ENCODE data around the gene SLC66A1.

Gene SLC66A1

DNA sequence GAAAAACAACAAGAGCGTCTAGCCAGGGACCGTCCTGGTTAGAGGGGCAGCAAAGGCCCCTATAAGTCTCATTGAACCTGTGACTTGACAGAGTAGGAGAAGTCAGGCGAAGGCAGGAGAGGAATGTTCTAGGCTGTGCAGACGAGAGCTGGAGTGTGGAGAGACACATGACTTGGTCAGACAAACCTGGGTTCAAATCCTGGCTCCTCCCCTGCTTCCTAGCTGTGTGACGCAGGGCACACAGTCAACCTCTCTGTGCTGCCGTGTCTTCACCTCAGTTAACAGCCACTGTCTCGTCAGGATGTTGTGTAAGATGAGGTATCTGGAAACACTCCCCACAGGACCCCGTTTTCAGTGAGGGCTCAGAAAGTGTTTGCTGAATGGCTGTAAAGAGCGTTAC lies 15.6 kb downstream of the SLC66A1 start:
- no peaks in the 10 kb centered on the region for H4K20me1 ChIP-seq (ENCODE audit: insufficient read depth, low read length)
- H2AFZ ChIP-seq (ENCODE audit: low read length) = no peak overlapping the region
- TF ChIP-seq EZH2 (optimal IDR thresholded peaks at IDR 0.05; ENCODE audit: low read depth, low read length) = no peak
- no peak for TF ChIP-seq EZH2phosphoT487 (IDR thresholded peaks at IDR 0.05; ENCODE audit: low read length)
- TF ChIP-seq, protein P1, sequence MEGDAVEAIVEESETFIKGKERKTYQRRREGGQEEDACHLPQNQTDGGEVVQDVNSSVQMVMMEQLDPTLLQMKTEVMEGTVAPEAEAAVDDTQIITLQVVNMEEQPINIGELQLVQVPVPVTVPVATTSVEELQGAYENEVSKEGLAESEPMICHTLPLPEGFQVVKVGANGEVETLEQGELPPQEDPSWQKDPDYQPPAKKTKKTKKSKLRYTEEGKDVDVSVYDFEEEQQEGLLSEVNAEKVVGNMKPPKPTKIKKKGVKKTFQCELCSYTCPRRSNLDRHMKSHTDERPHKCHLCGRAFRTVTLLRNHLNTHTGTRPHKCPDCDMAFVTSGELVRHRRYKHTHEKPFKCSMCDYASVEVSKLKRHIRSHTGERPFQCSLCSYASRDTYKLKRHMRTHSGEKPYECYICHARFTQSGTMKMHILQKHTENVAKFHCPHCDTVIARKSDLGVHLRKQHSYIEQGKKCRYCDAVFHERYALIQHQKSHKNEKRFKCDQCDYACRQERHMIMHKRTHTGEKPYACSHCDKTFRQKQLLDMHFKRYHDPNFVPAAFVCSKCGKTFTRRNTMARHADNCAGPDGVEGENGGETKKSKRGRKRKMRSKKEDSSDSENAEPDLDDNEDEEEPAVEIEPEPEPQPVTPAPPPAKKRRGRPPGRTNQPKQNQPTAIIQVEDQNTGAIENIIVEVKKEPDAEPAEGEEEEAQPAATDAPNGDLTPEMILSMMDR (IDR thresholded peaks at IDR 0.05; ENCODE audit: low read length) = no peak
- no peaks in the 10 kb centered on the region for H3K9me3 ChIP-seq (replicated peaks; ENCODE audit: insufficient read depth, low read length)
- no peak overlapping the region for H3K27ac ChIP-seq (ENCODE audit: low read length)
- H3K27me3 ChIP-seq (replicated peaks; ENCODE audit: insufficient read depth, low read length) = no peaks in the 10 kb centered on the region
- no peak for DNase-seq
- H3K9me2 ChIP-seq (replicated peaks; ENCODE audit: insufficient read depth, low read length) = no peaks in the 10 kb centered on the region
- no peaks in the 10 kb centered on the region for H3K79me2 ChIP-seq (ENCODE audit: low read length)
- H3K4me2 ChIP-seq (ENCODE audit: low read depth, low read length) = no peak overlapping the region
- H3K36me3 ChIP-seq (replicated peaks; ENCODE audit: insufficient read depth, low read length) = no peaks in the 10 kb centered on the region
- H3K9ac ChIP-seq (ENCODE audit: low read length) = no peak overlapping the region
- no peaks in the 10 kb centered on the region for H3F3A ChIP-seq (ENCODE audit: insufficient read depth, low read length)
- H3K4me3 ChIP-seq (ENCODE audit: low read length) = no peak overlapping the region
- H3K4me1 ChIP-seq (ENCODE audit: low read length) = no peaks in the 10 kb centered on the region

- H3K36me3 ChIP-seq (replicated peaks; ENCODE audit: insufficient read depth, low read length) = no peaks in the 10 kb centered on the region
- no peaks in the 10 kb centered on the region for H3F3A ChIP-seq (ENCODE audit: insufficient read depth, low read length)
- no peak for TF ChIP-seq EZH2 (optimal IDR thresholded peaks at IDR 0.05; ENCODE audit: low read depth, low read length)
- TF ChIP-seq EZH2phosphoT487 (IDR thresholded peaks at IDR 0.05; ENCODE audit: low read length) = no peak
- TF ChIP-seq, protein P1 (IDR thresholded peaks at IDR 0.05; ENCODE audit: low read length) = no peak
Observed at GRCh38 chr1:19328486-19328885, 16.4 kb downstream of the SLC66A1 start.

DNA sequence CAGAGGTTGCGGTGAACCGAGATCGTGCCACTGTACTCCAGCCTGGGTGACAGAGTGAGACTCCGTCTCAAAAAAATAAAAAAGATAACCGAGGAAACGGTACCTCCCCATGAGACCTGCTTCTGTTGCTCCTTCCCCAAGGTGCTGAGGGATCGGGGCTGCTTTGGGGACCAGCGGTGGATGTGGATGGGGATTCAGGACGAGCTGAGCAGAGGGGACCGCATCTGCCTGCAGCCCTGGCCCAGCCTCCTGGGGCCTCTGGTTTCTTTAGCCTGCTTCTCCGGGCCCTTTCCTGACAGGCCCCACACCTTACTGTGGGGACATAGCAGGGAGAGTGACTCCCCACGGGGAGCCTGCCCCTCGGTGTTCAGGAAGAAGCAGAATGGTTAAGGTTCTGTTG lies 17.1 kb downstream of the SLC66A1 start:
- Histone ChIP-seq H3K36me3 (replicated peaks; ENCODE audit: insufficient read depth, low read length) (no peaks in the 10 kb centered on the region), H3K9ac (ENCODE audit: low read length) (no peak overlapping the region), H3K27ac (ENCODE audit: low read length) (no peak overlapping the region), H3K9me2 (replicated peaks; ENCODE audit: insufficient read depth, low read length) (no peaks in the 10 kb centered on the region), H3K27me3 (replicated peaks; ENCODE audit: insufficient read depth, low read length) (no peaks in the 10 kb centered on the region), H3K4me3 (ENCODE audit: low read length) (no peak overlapping the region), H3K9me3 (replicated peaks; ENCODE audit: insufficient read depth, low read length) (no peaks in the 10 kb centered on the region), H3F3A (ENCODE audit: insufficient read depth, low read length) (no peaks in the 10 kb centered on the region), H3K4me1 (ENCODE audit: low read length) (no peaks in the 10 kb centered on the region), H3K4me2 (ENCODE audit: low read depth, low read length) (no peak overlapping the region), H4K20me1 (ENCODE audit: insufficient read depth, low read length) (no peaks in the 10 kb centered on the region), H2AFZ (ENCODE audit: low read length) (no peak overlapping the region), H3K79me2 (ENCODE audit: low read length) (no peaks in the 10 kb centered on the region)
- no peak for DNase-seq
- TF ChIP-seq, protein P1 (IDR thresholded peaks at IDR 0.05; ENCODE audit: low read length) = no peak
- TF ChIP-seq EZH2phosphoT487 (IDR thresholded peaks at IDR 0.05; ENCODE audit: low read length) (no peak), EZH2 (optimal IDR thresholded peaks at IDR 0.05; ENCODE audit: low read depth, low read length) (no peak)

More at GRCh38 chr1:19328486-19328885, 16.4 kb downstream of the SLC66A1 start:
- DNase-seq = no peak
- Histone ChIP-seq H3K27me3 (replicated peaks; ENCODE audit: insufficient read depth, low read length) (no peaks in the 10 kb centered on the region), H3K4me3 (ENCODE audit: low read length) (no peak overlapping the region), H2AFZ (ENCODE audit: low read length) (no peak overlapping the region), H3K9ac (ENCODE audit: low read length) (no peak overlapping the region), H4K20me1 (ENCODE audit: insufficient read depth, low read length) (no peaks in the 10 kb centered on the region), H3K9me3 (replicated peaks; ENCODE audit: insufficient read depth, low read length) (no peaks in the 10 kb centered on the region), H3K79me2 (ENCODE audit: low read length) (no peaks in the 10 kb centered on the region), H3K4me2 (ENCODE audit: low read depth, low read length) (no peak overlapping the region), H3K27ac (ENCODE audit: low read length) (no peak overlapping the region), H3K9me2 (replicated peaks; ENCODE audit: insufficient read depth, low read length) (no peaks in the 10 kb centered on the region), H3K4me1 (ENCODE audit: low read length) (no peaks in the 10 kb centered on the region)

Data from MM.1S (cell line).